GM19463 (cell line): Measurements from ENCODE around the gene MYH15.

Source experiments
- ATAC-seq: cut with Tn5 transposase; IDR thresholded peaks from one replicate; pipeline ENCODE4 v1.9.1; 2021; ENCODE audit warnings: mild to moderate bottlenecking, moderate library complexity; ENCODE audit not compliant: unreplicated experiment

The MYH15 gene

DNA sequence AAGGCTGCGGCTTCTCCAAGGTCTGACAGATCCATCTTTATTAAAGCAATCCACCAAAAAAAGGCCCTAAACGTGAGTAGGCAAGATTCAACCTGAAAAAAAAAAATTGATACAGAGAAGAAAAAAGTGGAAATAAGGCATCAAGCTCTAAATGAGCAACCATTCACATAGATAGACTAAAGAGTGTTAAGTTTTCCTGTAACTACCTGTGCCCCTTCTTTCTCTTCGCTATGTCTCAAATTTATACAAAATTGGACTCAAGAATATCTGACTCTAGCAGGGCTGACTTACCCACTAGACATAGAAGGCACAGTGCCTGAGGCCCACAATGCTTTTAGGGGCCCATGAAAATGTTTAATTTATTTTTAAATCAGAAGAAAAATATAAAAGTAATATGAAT is at the start of gene MYH15:
MYH15 (minus strand) TSS at position 101 of the 400 bp plus-strand sequence; CDS start at position 35, 66 bp downstream.
- no peak for ATAC-seq

DNA sequence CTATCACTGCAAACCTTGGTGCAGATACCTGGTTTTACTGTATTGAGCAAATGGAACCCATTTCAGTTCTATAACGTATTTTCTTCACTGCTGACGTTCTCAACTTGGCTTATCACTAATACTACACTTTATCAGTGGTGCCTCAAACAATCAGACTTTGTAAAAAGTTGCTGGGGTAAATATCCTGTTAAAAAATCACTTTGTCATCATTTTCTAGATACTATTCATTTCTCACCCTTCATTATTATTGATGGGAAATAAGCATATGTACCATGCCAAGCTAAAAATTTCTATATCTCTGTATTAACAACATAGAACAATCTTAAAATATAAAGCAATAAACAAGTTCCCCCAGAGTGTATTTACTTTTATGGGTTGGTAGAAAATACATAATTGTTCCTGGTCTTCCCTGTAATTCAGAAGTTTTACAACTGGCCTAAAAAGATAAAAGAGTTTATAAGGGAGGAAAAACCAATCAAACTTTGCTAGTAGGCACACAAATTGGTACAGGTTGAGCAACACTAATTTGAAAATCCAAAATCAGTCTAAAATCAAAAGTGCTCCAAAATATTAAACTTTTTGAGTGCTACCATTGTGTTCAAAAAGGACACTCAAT is 45.7 kb upstream of the MYH15 start:
- ATAC-seq, result no peak

DNA sequence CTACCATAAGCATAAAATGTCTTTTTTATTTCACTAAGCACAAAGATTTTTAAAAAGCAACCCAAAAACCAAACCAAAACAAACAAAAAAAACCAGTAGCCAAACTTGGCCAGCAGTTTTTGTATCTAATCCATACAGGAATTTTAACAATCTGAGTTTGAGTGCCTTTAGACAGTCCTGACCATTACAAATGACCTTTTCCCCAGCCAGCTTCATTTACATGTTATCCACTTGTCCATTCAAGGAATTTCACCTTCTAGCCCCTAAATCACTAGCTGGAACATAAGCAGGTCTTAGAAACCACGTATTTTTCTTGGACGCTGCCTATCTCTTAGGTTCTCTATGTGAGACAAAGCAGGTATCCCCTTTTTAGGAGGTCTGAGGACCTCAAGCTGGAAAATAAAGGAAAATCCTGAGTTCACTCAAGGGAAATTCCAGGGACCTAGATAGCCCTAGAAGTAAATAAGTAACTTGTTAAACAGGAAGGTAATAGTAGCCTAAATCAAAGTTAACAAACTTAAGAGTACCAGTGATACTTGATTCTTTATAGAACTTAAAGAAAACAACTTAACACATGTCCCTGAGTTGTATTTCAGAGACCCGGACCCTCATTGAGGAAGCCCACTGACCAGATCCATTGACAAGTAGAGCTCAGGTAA is 44.6 kb upstream of the MYH15 start:
- no peak for ATAC-seq

DNA sequence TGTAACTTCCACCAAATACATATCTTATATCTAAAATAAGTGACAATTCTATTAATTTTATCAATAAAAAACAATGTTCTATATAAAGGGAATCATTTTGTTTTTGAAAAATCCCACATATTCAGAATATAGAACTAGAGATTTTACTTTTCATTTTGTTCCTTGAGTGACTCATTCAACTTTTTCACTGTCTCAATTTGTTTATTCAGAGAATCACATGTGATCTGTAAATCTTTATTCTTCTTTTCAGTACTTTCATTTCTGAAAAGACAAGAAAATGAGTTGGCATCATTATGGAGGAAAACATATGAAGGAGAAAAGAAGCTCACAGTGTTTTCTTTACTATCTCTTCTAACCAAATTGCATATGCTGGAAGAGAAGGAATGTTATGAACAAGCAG is 43.8 kb upstream of the MYH15 start:
- no peak for ATAC-seq

DNA sequence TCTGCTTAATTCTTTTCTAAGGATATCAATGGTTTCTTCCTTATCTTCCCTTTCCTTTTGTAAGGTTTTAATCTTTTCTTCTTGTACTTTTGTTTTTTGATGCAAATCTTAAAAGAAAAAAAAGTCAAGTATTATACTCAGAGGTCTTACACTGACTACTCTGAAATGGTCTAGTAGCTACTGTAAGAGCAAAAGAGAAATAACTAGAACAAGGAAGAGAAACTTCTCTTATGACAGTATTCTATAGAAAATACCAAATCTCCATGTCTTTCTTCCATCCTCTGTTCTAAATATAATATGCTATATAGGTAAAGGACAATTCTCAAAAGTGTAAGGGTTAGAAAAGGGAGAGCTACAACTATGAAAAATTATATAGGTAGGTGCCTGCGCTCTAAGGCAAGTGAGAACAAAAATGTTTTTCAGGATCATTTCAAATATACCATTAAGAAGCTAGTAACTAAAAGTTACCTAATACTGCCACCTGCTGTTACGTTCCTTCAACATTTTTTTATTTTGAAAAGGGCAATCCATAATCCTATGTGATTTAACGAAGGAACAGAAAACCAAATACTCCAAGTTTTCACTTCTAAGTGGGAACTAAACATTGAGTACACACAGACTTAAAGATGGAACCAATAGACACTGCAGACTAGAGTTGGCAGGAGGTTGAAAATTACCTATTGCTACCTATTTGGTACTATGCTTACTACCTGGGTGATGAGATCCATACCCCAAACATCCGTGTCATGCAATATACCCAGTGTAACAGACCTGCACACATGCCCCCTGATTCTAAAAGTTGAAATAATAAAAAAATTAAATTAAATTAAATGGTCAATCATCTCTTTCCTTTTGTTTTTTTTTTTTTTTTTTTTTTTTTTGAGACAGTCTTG is 42.1 kb upstream of the MYH15 start:
- peak; percentile 64 for ATAC-seq

DNA sequence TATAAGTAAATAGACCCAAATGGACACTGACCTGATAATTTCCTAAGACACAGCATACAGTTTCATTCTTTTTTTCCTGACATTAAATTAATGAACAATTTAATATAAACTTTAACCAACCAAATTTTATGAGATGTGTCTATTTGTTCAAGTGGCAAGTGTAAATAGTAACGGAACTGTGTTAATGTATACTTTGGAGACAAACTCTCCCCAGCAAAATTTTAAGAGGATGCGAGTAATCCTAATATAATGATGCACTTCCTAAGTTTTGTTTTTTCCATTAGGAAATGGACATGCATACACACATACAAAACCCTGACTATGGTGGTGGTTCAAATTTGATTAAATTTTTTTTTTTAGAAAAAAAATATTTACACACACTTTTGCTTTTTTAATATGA is 38.5 kb upstream of the MYH15 start:
- ATAC-seq, result no peak

DNA sequence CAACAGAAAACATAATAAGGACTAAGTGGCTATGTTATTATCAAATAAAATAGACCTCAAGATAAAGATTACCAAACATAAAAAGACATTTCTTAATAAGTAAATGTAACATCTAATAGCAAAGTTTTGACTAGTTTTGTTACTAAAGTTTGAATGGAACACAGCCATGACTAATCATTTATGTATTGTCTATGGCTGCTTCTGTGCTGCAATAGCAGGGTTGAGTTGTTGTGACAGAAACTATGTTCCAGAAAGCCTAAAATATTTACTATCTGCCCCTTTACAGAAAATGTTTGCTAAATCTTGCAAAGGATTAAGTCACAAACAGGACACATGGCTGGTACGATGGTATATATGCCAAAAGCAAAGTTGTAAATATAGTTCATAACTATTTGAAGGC is 37.9 kb upstream of the MYH15 start:
- ATAC-seq, result no peak

DNA sequence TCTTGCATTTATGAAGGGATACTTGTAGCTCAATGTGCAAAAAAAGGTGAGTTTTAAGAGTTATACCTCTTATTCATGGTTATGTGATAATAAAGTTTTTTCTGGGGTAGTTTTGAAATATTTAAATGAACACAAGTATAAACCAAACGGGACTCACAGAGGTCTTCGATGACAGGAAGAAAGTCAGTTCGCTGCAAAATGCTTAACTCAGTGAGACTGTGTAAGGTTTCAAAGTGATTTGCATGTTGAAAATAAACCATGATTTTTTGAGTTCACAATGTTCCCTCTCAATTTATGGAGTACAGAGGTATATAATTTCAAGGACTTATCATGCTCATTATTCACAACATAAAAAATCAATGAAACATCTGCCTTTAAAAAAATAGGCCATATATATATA is 36.3 kb upstream of the MYH15 start:
- no peak for ATAC-seq

DNA sequence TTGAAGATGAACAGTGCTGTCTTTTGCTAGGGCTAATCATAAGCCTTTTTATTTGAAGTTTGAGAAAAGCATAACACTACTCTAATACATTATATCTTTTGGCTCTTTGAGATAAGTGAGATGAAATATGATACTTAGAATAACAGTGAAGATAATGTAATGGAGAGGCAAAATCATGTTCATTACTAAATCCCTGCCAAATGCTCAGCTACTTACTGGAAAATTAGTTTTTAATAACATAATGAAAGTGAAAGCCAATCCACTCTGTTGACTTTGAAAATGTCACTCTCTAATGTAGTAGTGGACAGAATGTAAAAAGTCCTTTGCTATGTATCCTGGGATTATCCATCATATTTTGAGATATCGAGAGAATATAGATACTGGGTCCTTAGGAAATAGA is 35.9 kb upstream of the MYH15 start:
- no peak for ATAC-seq

DNA sequence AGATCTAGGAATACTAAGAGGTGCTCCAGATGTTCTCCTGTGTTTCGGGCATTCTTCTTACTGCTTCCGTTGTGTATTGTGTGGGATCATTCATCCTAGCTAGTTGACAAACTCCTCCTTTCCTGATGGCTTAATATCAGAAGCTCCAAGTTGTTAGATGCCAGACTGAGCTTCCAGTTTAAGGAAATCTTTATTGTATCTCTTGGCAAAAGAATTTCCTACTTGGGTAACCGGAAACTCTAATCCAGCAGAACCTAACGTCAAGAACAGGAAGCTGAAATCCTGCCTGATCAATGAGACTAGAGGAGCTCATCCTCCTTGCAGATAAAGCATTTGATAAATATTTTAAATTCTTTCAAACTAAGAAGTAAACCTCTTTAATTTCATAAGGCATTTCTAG is 27.7 kb upstream of the MYH15 start:
- ATAC-seq, result no peak

DNA sequence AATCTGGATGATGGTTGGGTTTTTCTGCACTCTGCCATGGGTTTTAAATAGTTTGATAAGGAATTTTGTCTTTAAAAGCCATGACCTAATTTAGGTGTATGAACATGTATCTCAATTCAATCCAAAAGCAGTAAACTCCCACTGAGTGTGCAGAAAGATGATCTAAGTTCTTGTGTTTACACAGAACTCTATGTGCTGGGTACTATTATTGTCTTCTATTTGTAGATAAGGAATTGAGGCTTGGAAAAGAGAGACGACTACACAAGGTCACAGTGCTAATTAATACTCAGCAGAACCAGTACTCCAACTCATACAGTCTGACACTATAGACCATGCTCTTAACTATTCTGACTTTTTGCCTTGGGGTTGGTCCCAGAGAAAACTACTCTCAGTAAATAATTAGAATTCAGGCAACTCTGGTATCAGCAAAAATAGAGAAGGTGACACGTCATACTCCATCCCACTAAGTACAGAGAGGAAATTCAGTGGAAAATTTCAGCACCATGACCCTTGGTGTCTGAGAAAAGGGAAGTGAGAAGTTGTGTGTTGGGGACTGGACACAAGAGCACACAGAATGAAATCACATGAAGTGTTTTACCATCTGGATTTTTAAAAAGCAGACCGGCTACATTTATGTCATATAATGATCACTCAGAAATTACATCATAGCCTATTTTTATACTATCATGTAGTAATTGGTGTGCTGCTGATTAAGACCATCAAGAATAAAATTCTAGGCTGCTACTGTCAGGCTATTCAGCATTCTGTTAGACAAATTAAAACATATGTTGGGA is 18.3 kb upstream of the MYH15 start:
- ATAC-seq, result peak; percentile 98

DNA sequence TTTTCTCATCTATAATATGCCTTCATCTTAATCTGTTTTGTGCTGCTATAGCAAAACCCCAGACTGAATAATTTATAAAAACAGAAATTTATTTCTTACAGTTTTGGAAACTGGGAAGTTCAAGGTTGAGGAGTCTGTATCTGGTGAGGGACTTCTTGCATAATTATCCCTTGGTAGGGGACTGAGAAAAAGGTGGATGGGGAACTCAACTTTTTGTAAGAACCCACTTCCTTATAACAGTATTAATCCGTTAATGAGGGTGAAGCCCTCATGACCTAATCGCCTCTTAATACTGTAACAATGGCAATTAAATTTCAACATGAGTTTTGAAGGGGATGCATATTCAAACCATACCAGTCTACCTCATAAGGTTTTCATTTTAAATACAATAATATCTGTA is 17.4 kb upstream of the MYH15 start:
- no peak for ATAC-seq

DNA sequence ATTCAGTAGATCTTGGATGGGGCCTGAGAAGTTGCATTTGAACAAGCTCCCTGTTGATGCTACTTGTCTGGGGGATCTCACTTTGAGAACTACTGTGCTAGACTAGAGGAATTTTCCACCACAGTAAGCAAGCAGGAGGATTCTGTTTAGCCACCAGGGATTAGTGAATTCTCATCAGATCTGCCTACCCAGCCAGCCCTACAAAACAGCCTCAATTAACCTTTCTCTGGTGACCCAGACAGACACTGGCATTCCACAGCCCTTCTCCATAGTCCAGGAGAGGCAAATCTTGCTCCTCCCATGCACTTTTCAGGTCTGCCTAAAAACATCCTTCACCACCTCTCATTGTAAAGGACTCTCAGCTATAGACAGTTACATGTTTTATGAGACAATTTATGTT is 16.7 kb upstream of the MYH15 start:
- no peak for ATAC-seq

DNA sequence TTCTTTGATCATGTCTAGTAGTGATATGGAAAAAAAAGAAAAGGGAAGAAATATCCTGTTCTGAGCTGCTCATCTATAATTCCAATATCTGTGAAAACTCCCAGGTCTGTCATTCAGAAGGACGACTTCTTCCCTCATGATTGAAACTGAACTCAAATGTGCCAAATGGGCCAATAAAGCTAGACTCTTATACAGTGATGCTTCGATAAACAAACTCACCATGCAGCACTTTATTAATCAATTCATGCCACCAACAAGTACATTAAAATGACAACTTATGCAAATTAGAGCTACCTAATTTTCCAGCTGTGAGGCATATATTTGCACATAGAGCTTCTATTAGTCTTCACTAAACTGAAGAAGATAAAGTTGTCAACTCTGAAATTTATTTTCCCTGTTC is 15.6 kb upstream of the MYH15 start:
- ATAC-seq, result no peak

DNA sequence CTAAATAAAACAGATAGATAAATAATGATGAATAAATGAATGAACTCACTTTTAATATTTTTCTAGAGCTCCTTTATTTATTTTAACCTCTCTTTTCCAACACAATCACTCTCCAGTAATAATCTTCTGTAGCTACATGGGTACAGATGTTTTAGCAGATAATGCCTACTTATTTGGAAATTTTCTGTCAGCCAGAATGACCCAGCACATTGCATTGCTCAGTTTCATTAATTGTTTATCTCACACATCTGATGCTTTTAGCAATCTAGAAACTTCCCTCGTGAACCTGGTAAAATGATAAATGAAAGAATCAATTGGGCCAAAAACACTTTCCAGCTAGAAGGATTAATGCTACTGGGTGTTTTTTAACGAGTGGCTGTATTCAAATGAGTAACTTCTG is 14.9 kb upstream of the MYH15 start:
- ATAC-seq, result no peak

DNA sequence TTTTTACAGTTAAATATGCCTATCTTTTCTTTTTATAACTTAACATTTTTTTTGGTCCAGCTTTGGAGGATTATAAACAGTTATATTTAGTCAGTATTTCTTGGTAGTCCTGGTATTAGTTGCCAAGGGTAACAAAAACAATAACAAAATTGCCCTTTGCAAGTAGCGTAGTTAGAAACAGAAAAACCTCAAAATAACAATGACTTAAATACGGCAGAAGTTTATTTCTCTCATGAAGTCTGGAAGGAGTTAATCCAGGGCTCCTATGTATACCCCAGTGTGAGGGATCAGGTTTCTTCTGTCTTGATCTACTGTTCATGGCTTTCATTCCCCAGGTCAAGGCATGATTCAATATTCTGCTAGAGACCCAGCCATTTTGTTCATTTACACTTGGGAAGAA is 14.1 kb upstream of the MYH15 start:
- ATAC-seq, result no peak

DNA sequence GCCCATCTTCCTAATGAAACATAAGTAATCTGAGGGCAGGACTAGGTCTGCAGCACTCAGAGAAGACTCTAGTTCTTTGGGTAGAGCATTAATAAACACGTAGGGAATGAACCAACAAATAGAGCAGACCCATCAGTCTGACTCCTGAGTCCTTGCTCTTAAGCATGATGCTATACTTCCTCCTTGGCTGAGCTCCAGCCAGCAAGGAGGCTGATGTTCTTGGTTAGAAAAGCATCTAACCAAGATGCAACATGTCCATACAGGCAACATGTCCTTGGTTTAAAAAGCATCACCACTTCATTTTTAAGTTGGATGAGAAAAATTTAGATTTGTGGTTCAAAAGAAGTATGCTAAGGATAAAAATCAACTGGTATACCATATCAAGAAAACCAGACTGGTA is 8.5 kb upstream of the MYH15 start:
- no peak for ATAC-seq

DNA sequence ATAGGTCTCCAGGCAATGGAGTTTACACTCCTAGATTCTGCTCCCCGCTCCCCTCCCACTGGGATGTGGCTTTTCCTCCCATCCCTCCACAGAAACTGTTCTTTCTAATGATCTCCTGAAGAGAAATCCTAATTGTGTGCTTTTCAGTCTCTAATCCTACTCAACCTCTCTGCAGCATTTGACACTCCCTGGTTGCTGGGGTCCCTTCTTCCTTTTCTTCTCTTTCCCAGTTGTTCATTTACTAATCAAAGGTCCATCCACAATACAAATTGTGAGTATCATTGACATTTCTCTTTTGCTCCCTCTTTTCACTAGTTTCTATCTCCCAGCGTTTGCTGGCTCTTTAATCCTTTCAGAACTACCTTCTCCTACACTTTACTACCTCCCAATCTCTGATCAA is 6.5 kb upstream of the MYH15 start:
- no peak for ATAC-seq

DNA sequence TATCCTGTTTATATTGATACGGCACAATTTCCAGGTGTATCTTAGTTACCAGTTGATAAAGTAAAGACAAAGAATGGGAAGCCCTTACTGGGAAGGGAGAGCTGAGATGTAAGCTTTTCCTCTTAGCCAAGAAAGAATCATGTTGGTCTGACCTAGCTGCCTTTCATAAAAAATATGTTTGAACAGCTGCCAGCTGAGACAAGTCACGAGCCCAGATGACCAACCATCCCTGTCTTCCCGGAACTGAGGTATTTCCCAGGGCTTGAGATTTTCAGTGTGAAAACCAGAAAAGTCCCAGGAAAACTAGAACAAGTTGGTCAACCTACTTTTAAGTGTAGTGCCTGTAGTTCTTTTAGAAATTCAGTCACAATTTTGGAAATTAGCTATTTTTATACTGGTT is 3.6 kb upstream of the MYH15 start:
- no peak for ATAC-seq

DNA sequence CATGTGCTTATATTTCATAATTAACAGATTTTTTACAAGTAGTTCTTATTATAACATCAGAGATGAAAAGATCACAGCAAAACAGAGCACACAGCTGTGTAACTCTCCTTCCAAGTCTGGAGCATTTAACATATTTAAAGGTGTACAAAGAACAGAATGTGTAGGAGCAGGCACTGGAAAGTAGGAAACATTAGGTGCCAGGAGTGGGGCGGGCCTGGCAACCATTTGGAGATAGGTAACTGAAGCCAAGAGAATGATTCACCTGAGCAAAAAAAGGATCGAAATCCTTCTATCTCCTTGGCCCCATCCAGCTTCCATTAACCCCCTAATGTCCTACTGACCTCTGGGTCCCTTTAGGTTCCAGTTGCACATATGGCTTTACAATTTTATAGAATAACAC is 2.3 kb upstream of the MYH15 start:
- no peak for ATAC-seq

DNA sequence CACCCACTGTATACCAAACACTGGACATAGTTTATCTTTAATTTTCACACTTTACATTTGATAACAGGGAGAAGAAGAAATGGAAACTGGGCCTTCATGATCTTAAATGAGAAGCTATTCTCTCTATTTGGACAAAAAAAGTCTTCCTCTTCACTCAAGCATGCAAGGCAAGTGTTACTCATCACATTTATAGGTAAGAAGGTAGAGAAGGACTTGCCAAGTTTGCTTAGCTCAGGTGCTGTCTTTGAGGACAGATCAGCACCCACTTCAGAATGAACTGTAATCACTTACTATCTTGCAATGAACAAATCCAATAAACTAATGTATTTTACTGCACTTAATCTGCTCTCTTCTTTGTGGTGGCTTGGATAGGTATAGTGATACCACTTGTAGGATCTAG is 1.1 kb upstream of the MYH15 start:
- no peak for ATAC-seq
